H1 (cell line): Measurements from ENCODE around the gene TLR7. TPM values are rescaled to one million over a fixed set of nuclear protein-coding genes. Genes with fewer than 3 reads are reported as not detected.

Source experiments
- CTCF ChIA-PET: fragments of 300-600 bp; sonication (Branson Sonifier 250); formaldehyde crosslinking; loops from one replicate; lab custom pipeline; 2021; ENCODE audit not compliant: partially characterized antibody; lab: Charles Lee
- POLR2A ChIA-PET: fragments of 300-600 bp; sonication (Branson Sonifier 250); formaldehyde crosslinking; loops from one replicate; lab custom pipeline; 2021; ENCODE audit warnings: inconsistent platforms; ENCODE audit not compliant: partially characterized antibody; lab: Charles Lee
- DNase-seq, 2 experiments: peaks; one replicate each; pipeline versions ENCODE4 v3.0.0 to v3.0.0-alpha.2; 2010 to 2022; ENCODE audit warnings: low spot score in 2 of 2, low read depth in 1 of 2, mixed read lengths in 1 of 2
- FAIRE-seq: peaks from 2 replicates; lab custom pipeline; 2011; peaks lifted over from hg19 to GRCh38; lab: Jason Lieb, UNC
- H2AFZ ChIP-seq: 2 replicates; pipeline ENCODE4 v1.8.1; 2012; ENCODE audit warnings: low read length, inconsistent platforms
- H2AK5ac ChIP-seq: 2 replicates; pipeline ENCODE4 v1.6.1; 2013; ENCODE audit warnings: low read depth, low read length
- H2BK120ac ChIP-seq: replicated peaks from 2 replicates; pipeline ENCODE3; 2013; ENCODE audit warnings: low read depth, low read length, inconsistent platforms
- H2BK12ac ChIP-seq: 2 replicates; pipeline ENCODE4 v1.6.1; 2013; ENCODE audit warnings: low read depth, low read length
- H2BK15ac ChIP-seq: 2 replicates; pipeline ENCODE4 v1.6.1; 2013; ENCODE audit warnings: low read length
- H2BK20ac ChIP-seq: 2 replicates; pipeline ENCODE4 v1.6.1; 2013; ENCODE audit warnings: low read length
- H2BK5ac ChIP-seq: 2 replicates; pipeline ENCODE4 v1.6.1; 2013; ENCODE audit warnings: low read depth, low read length
- H3K14ac ChIP-seq: 2 replicates; pipeline ENCODE4 v1.6.1; 2013; ENCODE audit warnings: inconsistent platforms; ENCODE audit not compliant: insufficient read length
- H3K18ac ChIP-seq: 2 replicates; pipeline ENCODE4 v1.6.1; 2013; ENCODE audit warnings: low read length; ENCODE audit errors: extremely low read depth
- H3K23ac ChIP-seq: 2 replicates; pipeline ENCODE4 v1.6.1; 2013; ENCODE audit warnings: inconsistent platforms; ENCODE audit not compliant: insufficient read length
- H3K23me2 ChIP-seq: 2 replicates; pipeline ENCODE4 v1.6.1; 2013; ENCODE audit warnings: low read depth, low read length
- H3K27ac ChIP-seq: 2 replicates; pipeline ENCODE4 v1.6.1; 2011; ENCODE audit warnings: low read depth, low read length, inconsistent platforms
- H3K27me3 ChIP-seq, 4 experiments: replicated peaks in 1 of 4; 1 replicate in 1 of 4; 2 replicates in 3 of 4; pipeline versions ENCODE4 v1.6.1 to v1.8.1; 2011 to 2013; ENCODE audit warnings: low read length in 3 of 4, mild to moderate bottlenecking in 3 of 4, inconsistent platforms in 2 of 4, mixed read lengths in 2 of 4, moderate library complexity in 1 of 4; ENCODE audit not compliant: control insufficient read depth in 3 of 4, insufficient read depth in 3 of 4; ENCODE audit errors: extremely low read depth in 1 of 4
- H3K36me3 ChIP-seq, 4 experiments: 2 replicates each; pipeline versions ENCODE4 v1.6.1 to v1.8.1; 2011 to 2013; ENCODE audit warnings: mild to moderate bottlenecking in 4 of 4, low read length in 3 of 4, moderate library complexity in 2 of 4, control low read depth in 1 of 4, inconsistent platforms in 1 of 4; ENCODE audit not compliant: insufficient read depth in 4 of 4, control insufficient read depth in 2 of 4
- H3K4ac ChIP-seq: replicated peaks from 2 replicates; pipeline ENCODE3; 2013; ENCODE audit warnings: low read length, low read depth, mixed read lengths, inconsistent platforms; ENCODE audit not compliant: insufficient read length
- H3K4me1 ChIP-seq, 4 experiments: replicated peaks in 1 of 4; 1 replicate in 1 of 4; 2 replicates in 3 of 4; pipeline versions ENCODE4 v1.6.1 to v1.8.1; 2011 to 2013; ENCODE audit warnings: low read length in 3 of 4, inconsistent platforms in 2 of 4, mixed read lengths in 1 of 4; ENCODE audit not compliant: insufficient read depth in 4 of 4, control insufficient read depth in 3 of 4
- H3K4me2 ChIP-seq, 2 experiments: 2 replicates each; pipeline versions ENCODE4 v1.6.1 to v1.8.1; 2011 to 2013; ENCODE audit warnings: low read depth in 2 of 2, low read length in 2 of 2, control low read depth in 1 of 2, inconsistent platforms in 1 of 2, mild to moderate bottlenecking in 1 of 2; ENCODE audit not compliant: insufficient read depth in 1 of 2
- H3K4me3 ChIP-seq, 4 experiments: fragments of 200-600, 300-600 bp in 1 of 4; sonication (generic), shearing (Covaris generic), sonication (Bioruptor Twin) in 1 of 4; 2 replicates each; pipeline versions ENCODE4 v1.5.1 to v1.8.1; 2011 to 2016; ENCODE audit warnings: low read length in 4 of 4, low read depth in 3 of 4, control low read depth in 2 of 4, inconsistent platforms in 2 of 4, mild to moderate bottlenecking in 2 of 4, mixed read lengths in 1 of 4, moderate library complexity in 1 of 4; ENCODE audit not compliant: insufficient read depth in 2 of 4; ENCODE audit errors: extremely low read depth in 1 of 4
- H3K56ac ChIP-seq: replicated peaks from 2 replicates; pipeline ENCODE3; 2013; ENCODE audit warnings: low read depth, mild to moderate bottlenecking, mixed read lengths, low read length, inconsistent platforms; ENCODE audit not compliant: insufficient read length
- H3K79me1 ChIP-seq: 2 replicates; pipeline ENCODE4 v1.6.1; 2013; ENCODE audit warnings: low read depth, low read length, control low read depth
- H3K79me2 ChIP-seq, 2 experiments: 2 replicates each; pipeline versions ENCODE4 v1.6.1 to v1.8.1; 2012 to 2013; ENCODE audit warnings: low read length in 2 of 2, mild to moderate bottlenecking in 2 of 2, inconsistent platforms in 1 of 2; ENCODE audit not compliant: insufficient read depth in 2 of 2, control insufficient read depth in 1 of 2
- H3K9ac ChIP-seq, 4 experiments: replicated peaks in 1 of 4; 1 replicate in 1 of 4; 2 replicates in 3 of 4; pipeline versions ENCODE4 v1.6.1 to v1.8.1; 2011 to 2013; ENCODE audit warnings: low read depth in 3 of 4, low read length in 3 of 4, control low read depth in 2 of 4, mild to moderate bottlenecking in 2 of 4, moderate library complexity in 2 of 4, inconsistent platforms in 1 of 4; ENCODE audit errors: extremely low read depth in 1 of 4
- H3K9me3 ChIP-seq, 2 experiments: 2 replicates each; pipeline versions ENCODE4 v1.6.1 to v1.8.1; 2012 to 2013; ENCODE audit warnings: mild to moderate bottlenecking in 2 of 2, moderate library complexity in 2 of 2, control low read depth in 1 of 2, inconsistent platforms in 1 of 2, low read depth in 1 of 2, low read length in 1 of 2, mixed read lengths in 1 of 2; ENCODE audit not compliant: insufficient read depth in 2 of 2
- H4K20me1 ChIP-seq, 2 experiments: replicated peaks in 1 of 2; 2 replicates each; pipeline versions ENCODE3 to v1.8.1; 2011 to 2013; ENCODE audit warnings: inconsistent platforms in 2 of 2, low read length in 2 of 2, mild to moderate bottlenecking in 1 of 2; ENCODE audit not compliant: insufficient read depth in 2 of 2, control insufficient read depth in 1 of 2
- H4K5ac ChIP-seq: 2 replicates; pipeline ENCODE4 v1.6.1; 2013; ENCODE audit warnings: low read length, low read depth, mixed read lengths, inconsistent platforms; ENCODE audit not compliant: insufficient read length
- H4K8ac ChIP-seq: 2 replicates; pipeline ENCODE4 v1.8.0; 2013; ENCODE audit warnings: mild to moderate bottlenecking, moderate library complexity, low read length, inconsistent platforms; ENCODE audit not compliant: insufficient read depth; ENCODE audit errors: extremely low read depth
- H4K91ac ChIP-seq: replicated peaks from 2 replicates; pipeline ENCODE3; 2013; ENCODE audit warnings: low read length, mixed read lengths, inconsistent platforms; ENCODE audit not compliant: insufficient read length
- ASH2L ChIP-seq: fragments of 200-600, 300-600 bp; sonication (generic); IDR thresholded peaks from one replicate; pipeline ENCODE4 v1.7.1; 2017; ENCODE audit warnings: low read length
- CBX8 ChIP-seq: fragments of 300-800, 300-1000 bp; sonication (generic); IDR thresholded peaks from 2 replicates; pipeline ENCODE4 v1.7.1; 2016; ENCODE audit warnings: low read depth, low read length, borderline replicate concordance
- EP300 ChIP-seq, 2 experiments: IDR thresholded peaks; 1 replicate in 1 of 2; 2 replicates in 1 of 2; pipeline ENCODE4 v1.6.1; 2011 to 2012; ENCODE audit warnings: low read depth in 2 of 2, low read length in 2 of 2, mild to moderate bottlenecking in 2 of 2, borderline replicate concordance in 1 of 2, inconsistent platforms in 1 of 2, moderate library complexity in 1 of 2
- FOSL1 ChIP-seq: IDR thresholded peaks from 2 replicates; pipeline ENCODE4 v1.6.1; 2011; ENCODE audit warnings: mild to moderate bottlenecking, low read depth, low read length, moderate library complexity; ENCODE audit not compliant: insufficient read depth
- GABPA ChIP-seq: IDR thresholded peaks from 2 replicates; pipeline ENCODE4 v1.6.1; 2011; ENCODE audit warnings: mild to moderate bottlenecking, low read length, moderate library complexity, borderline replicate concordance; ENCODE audit not compliant: insufficient read depth
- GTF2F1 ChIP-seq: IDR thresholded peaks from 2 replicates; pipeline ENCODE4 v1.6.1; 2012; ENCODE audit warnings: low read depth, low read length, improper control_type of control experiment, borderline replicate concordance
- JUN ChIP-seq: IDR thresholded peaks from 2 replicates; pipeline ENCODE4 v1.6.1; 2011; ENCODE audit warnings: low read depth, mild to moderate bottlenecking, improper control_type of control experiment, low read length
- MAFK ChIP-seq: IDR thresholded peaks from 2 replicates; pipeline ENCODE4 v1.6.1; 2012; ENCODE audit warnings: low read depth, mild to moderate bottlenecking, improper control_type of control experiment, low read length
- PHF8 ChIP-seq: fragments of 200-600 bp; sonication (generic); conservative IDR thresholded peaks from 2 replicates; pipeline ENCODE4 v1.7.1; 2012; ENCODE audit warnings: low read depth, mild to moderate bottlenecking, inconsistent platforms, low read length, moderate library complexity
- POLR2A ChIP-seq, 2 experiments: IDR thresholded peaks; 1 replicate in 1 of 2; 2 replicates in 1 of 2; pipeline ENCODE4 v1.6.1; 2011; ENCODE audit warnings: low read depth in 2 of 2, low read length in 2 of 2, mild to moderate bottlenecking in 2 of 2; ENCODE audit errors: control extremely low read depth in 1 of 2
- TAF1 ChIP-seq: IDR thresholded peaks from 2 replicates; pipeline ENCODE4 v1.6.1; 2011; ENCODE audit warnings: mild to moderate bottlenecking, low read depth, low read length
- TBP ChIP-seq: IDR thresholded peaks from 2 replicates; pipeline ENCODE4 v1.6.1; 2011; ENCODE audit warnings: low read depth, low read length, improper control_type of control experiment
- TCF12 ChIP-seq: IDR thresholded peaks from 2 replicates; pipeline ENCODE4 v1.6.1; 2011; ENCODE audit warnings: low read depth, mild to moderate bottlenecking, low read length
- WGBS, 2 experiments: shearing (Covaris generic) in 1 of 2; methylation state at CpG; one replicate each; pipeline versions ENCODE4 v1.1.6 to v1.1.7; 2013 to 2015; ENCODE audit warnings: low lambda C conversion rate in 2 of 2, mixed read lengths in 2 of 2, inconsistent platforms in 1 of 2, low coverage in 1 of 2, missing lambda C conversion rate in 1 of 2; ENCODE audit not compliant: insufficient replicate concordance in 2 of 2, insufficient coverage in 1 of 2, insufficient read length in 1 of 2; ENCODE audit errors: extremely low coverage in 1 of 2, missing lambda C conversion rate in 1 of 2; 5-methylcytosine and 5-hydroxymethylcytosine counted together
- polyA plus RNA-seq, 7 experiments: library from polyadenylated mRNA; depleted of rRNA in 3 of 7; stranded (reverse) in 5 of 7; unstranded in 2 of 7; fragments of >200 nt in 5 of 7; fragments of 200-250 nt in 2 of 7; gene quantifications; 1 replicate in 5 of 7; 2 replicates in 1 of 7; 4 replicates in 1 of 7; pipeline versions ENCODE4 v1.2.1 to v1.2.3, GENCODE V29; 2011 to 2013; ENCODE audit warnings: missing spikeins in 2 of 7, mixed read lengths in 2 of 7
- total RNA-seq: library from RNA; stranded (reverse); fragmentation: NEBNext Ultra II Directional; extraction: Animal tissue kit (Norgen Biotek cat#: 25700); gene quantifications from 2 replicates; pipeline ENCODE4 v1.2.1, GENCODE V29; 2021

The TLR7 gene
- total and polyA plus RNA-seq, 2 of the 8 experiments (the other 6 are each of a cell fraction or from before 2014, with no cell fraction given), result 0.02 TPM; not detected in 1

DNA sequence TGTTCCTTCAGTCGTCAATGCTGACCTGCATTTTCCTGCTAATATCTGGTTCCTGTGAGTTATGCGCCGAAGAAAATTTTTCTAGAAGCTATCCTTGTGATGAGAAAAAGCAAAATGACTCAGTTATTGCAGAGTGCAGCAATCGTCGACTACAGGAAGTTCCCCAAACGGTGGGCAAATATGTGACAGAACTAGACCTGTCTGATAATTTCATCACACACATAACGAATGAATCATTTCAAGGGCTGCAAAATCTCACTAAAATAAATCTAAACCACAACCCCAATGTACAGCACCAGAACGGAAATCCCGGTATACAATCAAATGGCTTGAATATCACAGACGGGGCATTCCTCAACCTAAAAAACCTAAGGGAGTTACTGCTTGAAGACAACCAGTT lies 52.2 kb downstream of the TLR7 start:
- H3K4me2 ChIP-seq, result no peak overlapping the region
- no peak overlapping the region for H4K8ac ChIP-seq
- H2AFZ ChIP-seq, result no peak overlapping the region
- DNase-seq (no peak), FAIRE-seq (no peak)
- no peaks in the 10 kb centered on the region for H4K20me1 ChIP-seq
- no peaks in the 10 kb centered on the region for H3K27me3 ChIP-seq
- H3K23me2 ChIP-seq, result no peaks in the 10 kb centered on the region
- H3K27ac ChIP-seq, result no peak overlapping the region
- no peak overlapping the region for H2BK15ac ChIP-seq
- H3K4ac ChIP-seq, result no peak overlapping the region
- no peaks in the 10 kb centered on the region for H3K79me2 ChIP-seq
- H3K56ac ChIP-seq, result no peak overlapping the region
- no peak overlapping the region for H3K23ac ChIP-seq
- no peak overlapping the region for H3K18ac ChIP-seq
- no peak overlapping the region for H2BK12ac ChIP-seq
- H2AK5ac ChIP-seq, result no peak overlapping the region
- no peak overlapping the region for H3K9ac ChIP-seq
- WGBS, 2 experiments, result 93% methylated on average over 10 of the region's 10 CpGs; no CpG with 5 or more reads in 1 of the 2 experiments
- H2BK120ac ChIP-seq, result no peak overlapping the region
- no peaks in the 10 kb centered on the region for H3K79me1 ChIP-seq
- H3K9me3 ChIP-seq, result no peaks in the 10 kb centered on the region
- POLR2A ChIA-PET, result interaction anchor here (0.9 kb wide), 1 partner anchor 11 kb away, joined by 3 read pairs; no protein-coding TSS in a partner anchor
- no peak overlapping the region for H3K4me3 ChIP-seq
- H3K4me1 ChIP-seq, result no peaks in the 10 kb centered on the region
- H4K91ac ChIP-seq, result no peak overlapping the region
- H3K36me3 ChIP-seq, result no peaks in the 10 kb centered on the region
- no peak overlapping the region for H3K14ac ChIP-seq
- CTCF ChIA-PET, result interaction anchor here (0.9 kb wide), 1 partner anchor 105 kb away, joined by 3 read pairs; no protein-coding TSS in a partner anchor
- no peak overlapping the region for H2BK20ac ChIP-seq
- H2BK5ac ChIP-seq, result no peak overlapping the region
- H4K5ac ChIP-seq, result no peak overlapping the region
- TF ChIP-seq TCF12 (no peak), EP300 (IDR thresholded peaks at IDR 0.05; ENCODE audit: borderline replicate concordance in 1 of 2, low read depth in 2 of 2, low read length in 2 of 2) (no peak), TBP (no peak), TAF1 (no peak), POLR2A (IDR thresholded peaks at IDR 0.05; ENCODE audit: control extremely low read depth in 1 of 2, low read depth in 2 of 2, low read length in 2 of 2) (no peak), FOSL1 (no peak), GTF2F1 (no peak), CBX8 (no peak), MAFK (no peak), JUN (no peak), ASH2L (no peak), PHF8 (no peak), GABPA (no peak)
